ENCODE measurements around the gene OXER1.

GRCh38 chr2:42725657-42726056 lies 38.3 kb downstream of the OXER1 start:
- no peak for TF ChIP-seq POLR2A (IDR thresholded peaks at IDR 0.05)
- no peak for TF ChIP-seq CTCF (IDR thresholded peaks at IDR 0.05)
